Measurements from ENCODE around the gene KANK3. TPM values are rescaled to one million over a fixed set of nuclear protein-coding genes. Genes with fewer than 3 reads are reported as not detected.
"Not testable (repeated sequence)": the region's sequence is repeated elsewhere in the genome, so short reads cannot be mapped to it uniquely, and the experiment has no call there.

The KANK3 gene
- total RNA-seq, 1 experiment from 2014 or later, result 1.2 TPM

DNA sequence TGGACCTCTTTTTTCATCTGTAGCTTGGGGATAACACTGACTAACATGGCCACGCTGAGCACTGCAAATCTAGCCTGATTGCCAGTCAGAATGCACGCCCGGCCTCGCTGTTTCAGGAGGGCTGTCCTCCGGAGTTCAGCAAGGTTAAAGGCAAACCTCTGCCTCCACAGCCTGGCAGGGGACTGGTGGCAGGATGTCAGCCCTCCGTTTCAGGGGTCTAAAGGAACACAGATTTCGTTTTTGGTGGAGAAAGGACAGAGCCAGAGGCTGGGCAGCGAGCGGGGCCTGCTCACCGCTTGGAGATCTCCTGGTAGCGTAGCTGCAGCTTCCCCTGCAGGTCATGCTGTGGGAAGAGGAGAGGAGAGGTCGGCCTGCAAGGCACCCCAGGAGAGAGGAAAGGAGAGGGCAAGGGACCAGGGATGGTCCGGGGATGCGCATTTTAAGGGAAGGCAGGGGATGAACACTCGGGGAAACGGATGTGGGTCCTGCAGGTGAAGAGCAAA lies 22.4 kb downstream of the KANK3 start:
- no TSS peak for BruUV-seq (replicated peaks)
- intact Hi-C loops (cut with micrococcal nuclease; ENCODE audit: unreplicated experiment) (no loop called here), in situ Hi-C loops (cut with HindIII; ENCODE audit: low pct_unique_long_range_greater_than_20kb, low sequenced_read_pairs) (no loop called here)
- DNase-seq (ENCODE audit: low read depth, low spot score), result no peak
- ChIA-PET POLR2A (no interaction called here), CTCF (no interaction called here)
- H3K9me3 ChIP-seq (ENCODE audit: control insufficient read depth, insufficient read depth, low read depth, low read length), result no peaks in the 10 kb centered on the region
- TF ChIP-seq POLR2AphosphoS5 (IDR thresholded peaks at IDR 0.05; ENCODE audit: low read depth, low read length), result no peak
- no peak for TF ChIP-seq TCF7L2 (IDR thresholded peaks at IDR 0.05; ENCODE audit: low read depth, low read length)
- TF ChIP-seq SIN3A (IDR thresholded peaks at IDR 0.05; ENCODE audit: borderline replicate concordance, insufficient read depth, low read depth, low read length), result no peak
- TF ChIP-seq, protein P1, sequence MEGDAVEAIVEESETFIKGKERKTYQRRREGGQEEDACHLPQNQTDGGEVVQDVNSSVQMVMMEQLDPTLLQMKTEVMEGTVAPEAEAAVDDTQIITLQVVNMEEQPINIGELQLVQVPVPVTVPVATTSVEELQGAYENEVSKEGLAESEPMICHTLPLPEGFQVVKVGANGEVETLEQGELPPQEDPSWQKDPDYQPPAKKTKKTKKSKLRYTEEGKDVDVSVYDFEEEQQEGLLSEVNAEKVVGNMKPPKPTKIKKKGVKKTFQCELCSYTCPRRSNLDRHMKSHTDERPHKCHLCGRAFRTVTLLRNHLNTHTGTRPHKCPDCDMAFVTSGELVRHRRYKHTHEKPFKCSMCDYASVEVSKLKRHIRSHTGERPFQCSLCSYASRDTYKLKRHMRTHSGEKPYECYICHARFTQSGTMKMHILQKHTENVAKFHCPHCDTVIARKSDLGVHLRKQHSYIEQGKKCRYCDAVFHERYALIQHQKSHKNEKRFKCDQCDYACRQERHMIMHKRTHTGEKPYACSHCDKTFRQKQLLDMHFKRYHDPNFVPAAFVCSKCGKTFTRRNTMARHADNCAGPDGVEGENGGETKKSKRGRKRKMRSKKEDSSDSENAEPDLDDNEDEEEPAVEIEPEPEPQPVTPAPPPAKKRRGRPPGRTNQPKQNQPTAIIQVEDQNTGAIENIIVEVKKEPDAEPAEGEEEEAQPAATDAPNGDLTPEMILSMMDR (IDR thresholded peaks at IDR 0.05), result no peak
- no peak for TF ChIP-seq REST (IDR thresholded peaks at IDR 0.05; ENCODE audit: insufficient read depth in 1 of 2, low read depth in 2 of 2, low read length in 1 of 2)
- no peaks in the 10 kb centered on the region for H3K27me3 ChIP-seq (ENCODE audit: control insufficient read depth, insufficient read depth, low read length)
- peak overlapping the region; percentile 92 to 98 for H3K4me3 ChIP-seq (ENCODE audit: low read depth in 2 of 2, low read length in 2 of 2)
- peaks cover 8% of the 10 kb centered on the region for H3K36me3 ChIP-seq (ENCODE audit: control insufficient read depth, insufficient read depth, low read length)
- peak overlapping the region; percentile 94 for H3K27ac ChIP-seq (ENCODE audit: low read length)
- ATAC-seq, result peak; percentile 8; the same call in 1 of the 2 replicates
- peaks cover 14% of the 10 kb centered on the region for H3K4me1 ChIP-seq (ENCODE audit: control insufficient read depth, insufficient read depth, low read length)

- Histone ChIP-seq H3K4me3 (ENCODE audit: low read depth in 2 of 2, low read length in 2 of 2) (peak overlapping the region; percentile 92 to 98), H3K36me3 (ENCODE audit: control insufficient read depth, insufficient read depth, low read length) (peaks cover 8% of the 10 kb centered on the region), H3K27ac (ENCODE audit: low read length) (peak overlapping the region; percentile 94), H3K9me3 (ENCODE audit: control insufficient read depth, insufficient read depth, low read depth, low read length) (no peaks in the 10 kb centered on the region), H3K4me1 (ENCODE audit: control insufficient read depth, insufficient read depth, low read length) (peaks cover 14% of the 10 kb centered on the region), H3K27me3 (ENCODE audit: control insufficient read depth, insufficient read depth, low read length) (no peaks in the 10 kb centered on the region)
- ChIA-PET CTCF (no interaction called here), POLR2A (no interaction called here)
- intact Hi-C loops (cut with micrococcal nuclease; ENCODE audit: unreplicated experiment) (no loop called here), in situ Hi-C loops (cut with HindIII; ENCODE audit: low pct_unique_long_range_greater_than_20kb, low sequenced_read_pairs) (no loop called here)
- TF ChIP-seq POLR2AphosphoS5 (IDR thresholded peaks at IDR 0.05; ENCODE audit: low read depth, low read length), result no peak
- no peak for TF ChIP-seq SIN3A (IDR thresholded peaks at IDR 0.05; ENCODE audit: borderline replicate concordance, insufficient read depth, low read depth, low read length)
- no peak for TF ChIP-seq REST (IDR thresholded peaks at IDR 0.05; ENCODE audit: insufficient read depth in 1 of 2, low read depth in 2 of 2, low read length in 1 of 2)
- TF ChIP-seq, protein P1 (IDR thresholded peaks at IDR 0.05), result no peak
- no peak for TF ChIP-seq TCF7L2 (IDR thresholded peaks at IDR 0.05; ENCODE audit: low read depth, low read length)
- DNase-seq (ENCODE audit: low read depth, low spot score) (no peak), ATAC-seq (no peak)
- TSS peak; percentile 91 for BruUV-seq (replicated peaks)
Observed at GRCh38 chr19:8319807-8320520, 23.1 kb downstream of the KANK3 start.

DNA sequence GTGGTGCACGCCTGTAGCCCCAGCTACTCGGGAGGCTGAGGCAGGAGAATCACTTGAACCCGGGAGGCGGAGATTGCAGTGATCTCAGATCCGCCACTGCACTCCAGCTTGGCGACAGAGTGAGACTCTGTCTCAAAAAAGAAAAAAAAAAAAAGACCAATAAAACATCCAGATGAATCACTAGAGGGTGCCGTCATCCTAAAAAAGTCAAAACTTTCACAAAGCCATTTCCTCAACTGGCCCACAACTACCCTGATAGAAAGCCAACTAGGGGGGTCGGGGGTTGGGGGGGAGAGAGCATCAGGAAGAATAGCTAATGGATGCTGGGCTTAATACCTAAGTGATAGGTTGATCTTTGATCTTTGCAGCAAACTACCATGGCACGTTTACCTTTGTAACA lies 24.2 kb downstream of the KANK3 start:
- BruUV-seq (replicated peaks); H3K27me3 ChIP-seq (ENCODE audit: control insufficient read depth, insufficient read depth, low read length); ATAC-seq; intact Hi-C loops (cut with micrococcal nuclease; ENCODE audit: unreplicated experiment); H3K36me3 ChIP-seq (ENCODE audit: control insufficient read depth, insufficient read depth, low read length); H3K27ac ChIP-seq (ENCODE audit: low read length); in situ Hi-C loops (cut with HindIII; ENCODE audit: low pct_unique_long_range_greater_than_20kb, low sequenced_read_pairs); DNase-seq (ENCODE audit: low read depth, low spot score); H3K9me3 ChIP-seq (ENCODE audit: control insufficient read depth, insufficient read depth, low read depth, low read length); H3K4me3 ChIP-seq (ENCODE audit: low read depth in 2 of 2, low read length in 2 of 2): not testable (repeated sequence)
- CTCF ChIA-PET, result interaction anchor here (0.6 kb wide), 1 partner anchor 146 kb away, joined by 5 read pairs; no protein-coding TSS in a partner anchor
- POLR2A ChIA-PET, result interaction anchor here (0.6 kb wide), 1 partner anchor 1588 kb away, joined by 3 read pairs; no protein-coding TSS in a partner anchor
- H3K4me1 ChIP-seq (ENCODE audit: control insufficient read depth, insufficient read depth, low read length), result peaks cover 14% of the 10 kb centered on the region
